Measurements from ENCODE around the gene TFPI2. TPM values are rescaled to one million over a fixed set of nuclear protein-coding genes. Genes with fewer than 3 reads are reported as not detected.

Gene TFPI2
- total RNA-seq, 1 experiment from 2014 or later = 53.1 TPM

GRCh38 chr7:93879356-93879755 is 11.2 kb downstream of the TFPI2 start:
- ChIA-PET CTCF (no interaction called here), POLR2A (ENCODE audit: unreplicated experiment) (no interaction called here)
- Histone ChIP-seq H3K27me3 (ENCODE audit: low read length) (no peaks in the 10 kb centered on the region), H3K27ac (ENCODE audit: low read length) (no peak overlapping the region), H3K36me3 (ENCODE audit: low read depth, low read length) (no peaks in the 10 kb centered on the region), H2AFZ (ENCODE audit: low read length) (no peak overlapping the region), H3K9me3 (ENCODE audit: low read length) (no peaks in the 10 kb centered on the region), H3K4me2 (ENCODE audit: low read length) (no peak overlapping the region), H3K4me3 (ENCODE audit: low read length) (no peak overlapping the region), H3K79me2 (ENCODE audit: low read length) (no peaks in the 10 kb centered on the region), H3F3A (ENCODE audit: low read length, unreplicated experiment) (no peaks in the 10 kb centered on the region), H3K9me2 (replicated peaks; ENCODE audit: low read length) (no peaks in the 10 kb centered on the region), H4K20me1 (ENCODE audit: low read length) (no peaks in the 10 kb centered on the region), H3K4me1 (ENCODE audit: insufficient read depth, low read length) (no peaks in the 10 kb centered on the region), H3K9ac (ENCODE audit: low read length) (no peak overlapping the region)
- no TSS peak for BruUV-seq (replicated peaks)
- no peak for DNase-seq
- ATAC-seq = no peak
- TF ChIP-seq EZH2 (IDR thresholded peaks at IDR 0.05; ENCODE audit: low read length, unreplicated experiment) (no peak), CTCF (conservative IDR thresholded peaks at IDR 0.05; ENCODE audit: low read depth, low read length) (no peak)
- intact Hi-C loops (cut with micrococcal nuclease) = no loop called here

DNA sequence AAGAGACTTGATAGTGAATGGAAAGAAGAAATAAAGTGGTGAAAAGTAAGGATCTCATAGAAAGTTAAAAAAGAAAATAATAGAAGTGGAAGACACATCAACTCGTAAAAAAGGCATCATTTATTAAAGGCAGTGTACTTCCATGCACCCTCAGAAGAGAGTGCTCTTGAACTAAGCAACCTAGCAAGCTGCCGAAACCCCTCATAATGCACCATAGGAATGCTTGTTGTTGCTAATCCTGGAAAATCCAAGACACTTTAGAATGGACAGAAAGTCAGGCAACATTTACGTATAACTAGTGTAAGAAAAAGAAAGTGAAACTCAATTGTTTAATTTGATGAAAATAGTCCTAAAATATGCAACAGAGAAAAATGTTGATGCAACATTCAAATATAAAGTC is 12.8 kb downstream of the TFPI2 start:
- no peak for DNase-seq
- CTCF ChIA-PET = no interaction called here
- H3K4me1 ChIP-seq (ENCODE audit: insufficient read depth, low read length) = no peaks in the 10 kb centered on the region
- H3K9me3 ChIP-seq (ENCODE audit: low read length) = no peaks in the 10 kb centered on the region
- H3F3A ChIP-seq (ENCODE audit: low read length, unreplicated experiment) = no peaks in the 10 kb centered on the region
- no peak overlapping the region for H3K4me3 ChIP-seq (ENCODE audit: low read length)
- no peaks in the 10 kb centered on the region for H4K20me1 ChIP-seq (ENCODE audit: low read length)
- POLR2A ChIA-PET (ENCODE audit: unreplicated experiment) = no interaction called here
- no peaks in the 10 kb centered on the region for H3K79me2 ChIP-seq (ENCODE audit: low read length)
- no peak for ATAC-seq
- H3K36me3 ChIP-seq (ENCODE audit: low read depth, low read length) = no peaks in the 10 kb centered on the region
- no TSS peak for BruUV-seq (replicated peaks)
- no peak overlapping the region for H3K9ac ChIP-seq (ENCODE audit: low read length)
- no peak overlapping the region for H2AFZ ChIP-seq (ENCODE audit: low read length)
- no peaks in the 10 kb centered on the region for H3K27me3 ChIP-seq (ENCODE audit: low read length)
- H3K4me2 ChIP-seq (ENCODE audit: low read length) = no peak overlapping the region
- H3K9me2 ChIP-seq (replicated peaks; ENCODE audit: low read length) = no peaks in the 10 kb centered on the region
- intact Hi-C loops (cut with micrococcal nuclease) = no loop called here
- TF ChIP-seq CTCF (conservative IDR thresholded peaks at IDR 0.05; ENCODE audit: low read depth, low read length) (no peak), EZH2 (IDR thresholded peaks at IDR 0.05; ENCODE audit: low read length, unreplicated experiment) (no peak), EZH2phosphoT487 (IDR thresholded peaks at IDR 0.05; ENCODE audit: borderline replicate concordance, low read length) (no peak)
- no peak overlapping the region for H3K27ac ChIP-seq (ENCODE audit: low read length)

DNA sequence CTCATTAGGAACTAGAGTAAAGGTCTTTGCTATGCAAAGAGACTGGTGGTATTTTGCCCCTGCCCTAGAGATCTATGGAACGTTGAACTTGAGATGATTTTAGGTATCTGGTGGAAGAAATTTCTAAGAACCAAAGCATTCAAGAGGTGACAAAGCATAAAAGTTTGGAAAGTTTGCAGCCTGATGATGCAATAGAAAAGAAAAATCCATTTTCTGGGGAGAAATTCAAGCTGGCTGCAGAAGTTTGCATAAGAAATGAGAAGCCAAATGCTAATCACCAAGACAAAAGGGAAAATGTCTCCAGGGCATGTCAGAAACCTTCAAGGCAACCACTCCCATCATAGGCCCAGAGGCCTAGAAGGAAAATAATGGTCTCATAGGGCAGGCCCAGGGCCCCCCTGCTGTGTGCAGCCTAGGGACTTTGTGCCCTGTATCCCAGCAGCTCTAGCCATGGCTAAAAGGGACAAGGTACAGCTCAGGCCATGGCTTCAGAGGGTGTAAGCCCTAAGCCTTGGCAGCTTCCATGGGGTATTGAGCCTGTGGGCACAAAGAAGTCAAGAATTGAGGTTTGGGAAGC is 16.5 kb downstream of the TFPI2 start:
- no peak for ATAC-seq

More for the DNA sequence above, 16.5 kb downstream of the TFPI2 start:
- Histone ChIP-seq H4K20me1 (ENCODE audit: low read length) (no peaks in the 10 kb centered on the region), H3K27ac (ENCODE audit: low read length) (no peak overlapping the region), H3K4me2 (ENCODE audit: low read length) (no peak overlapping the region), H3K4me3 (ENCODE audit: low read length) (no peak overlapping the region), H3K79me2 (ENCODE audit: low read length) (no peaks in the 10 kb centered on the region), H3F3A (ENCODE audit: low read length, unreplicated experiment) (no peaks in the 10 kb centered on the region), H3K9me3 (ENCODE audit: low read length) (no peaks in the 10 kb centered on the region), H2AFZ (ENCODE audit: low read length) (no peak overlapping the region), H3K9ac (ENCODE audit: low read length) (no peak overlapping the region), H3K4me1 (ENCODE audit: insufficient read depth, low read length) (no peaks in the 10 kb centered on the region), H3K9me2 (replicated peaks; ENCODE audit: low read length) (no peaks in the 10 kb centered on the region), H3K36me3 (ENCODE audit: low read depth, low read length) (no peaks in the 10 kb centered on the region), H3K27me3 (ENCODE audit: low read length) (no peaks in the 10 kb centered on the region)
- BruUV-seq (replicated peaks) = no TSS peak
- DNase-seq = no peak
- TF ChIP-seq CTCF (conservative IDR thresholded peaks at IDR 0.05; ENCODE audit: low read depth, low read length) = no peak
- no peak for TF ChIP-seq EZH2 (IDR thresholded peaks at IDR 0.05; ENCODE audit: low read length, unreplicated experiment)
- no peak for TF ChIP-seq EZH2phosphoT487 (IDR thresholded peaks at IDR 0.05; ENCODE audit: borderline replicate concordance, low read length)
- ChIA-PET CTCF (no interaction called here), POLR2A (ENCODE audit: unreplicated experiment) (no interaction called here)
- intact Hi-C loops (cut with micrococcal nuclease) = no loop called here

Data from PC-3 (cell line).